ENCODE data around the gene PPP2R3A.
A peak's percentile ranks its signal among the peaks of the same experiment; 100 is the strongest.

PPP2R3A gene

DNA sequence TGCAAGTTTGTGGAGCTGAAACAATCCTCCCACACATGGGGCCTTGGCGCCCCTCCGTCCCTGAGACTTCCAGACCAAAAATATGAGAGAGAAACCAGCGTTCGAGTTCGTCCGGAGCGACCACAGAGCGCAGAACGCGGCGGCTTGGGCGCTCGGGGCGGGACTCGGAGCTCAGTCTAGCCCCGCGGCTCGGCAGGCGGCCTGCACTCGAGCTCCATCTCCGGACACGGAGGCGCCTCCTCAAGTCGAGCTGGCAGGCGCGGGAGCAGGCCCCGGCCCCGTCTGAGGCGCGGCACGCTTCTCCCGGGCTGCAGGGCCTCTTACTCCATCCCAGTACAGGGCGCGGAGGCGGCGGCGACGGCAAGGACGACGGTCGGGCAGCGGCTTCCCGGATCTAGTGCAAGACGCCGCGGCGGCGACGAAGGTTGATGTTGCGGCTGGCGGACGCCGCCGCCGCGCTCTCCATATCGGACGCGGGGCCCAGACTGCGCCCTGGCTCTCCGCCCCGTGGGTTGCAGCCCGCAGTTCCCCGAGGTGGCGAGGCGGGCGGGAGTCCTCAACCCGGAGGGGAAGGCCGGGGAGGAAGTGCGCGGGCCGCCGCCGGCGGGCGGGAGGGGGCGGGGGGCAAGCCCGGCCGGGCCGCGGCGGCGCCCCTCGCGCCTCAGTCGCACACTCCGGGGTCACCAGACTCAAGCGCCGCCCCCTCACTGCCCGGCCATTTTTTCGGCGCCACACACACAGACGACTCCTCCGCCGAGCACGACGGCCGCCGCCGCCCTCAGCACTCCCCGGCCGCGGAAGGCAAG lies 229.9 kb downstream of the PPP2R3A start:
- peak; percentile 56 for DNase-seq (ENCODE audit: low read depth, low spot score)

DNA sequence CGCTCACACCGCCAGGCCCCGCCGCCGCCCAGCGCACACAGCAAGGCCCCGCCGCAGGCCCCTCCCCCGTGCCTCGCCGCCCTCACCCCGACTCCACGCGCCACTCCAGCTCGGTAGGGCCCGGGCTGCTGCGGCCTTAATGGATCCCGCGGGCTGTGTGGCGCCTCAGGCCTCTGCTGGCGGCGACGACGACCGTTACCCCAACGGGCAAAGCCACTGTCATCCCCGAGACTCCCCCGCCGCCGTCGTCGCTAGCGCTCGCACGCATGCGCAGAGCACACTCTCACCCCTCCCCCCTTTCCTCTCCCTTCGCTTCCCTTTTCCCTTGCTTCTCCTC lies 230.5 kb downstream of the PPP2R3A start, which contains the start of gene MSL2:
TSS of gene MSL2 (minus strand) at position 272 of the 337 bp plus-strand sequence. CDS start 1,222 bp downstream, outside the sequence.
- no peak for DNase-seq (ENCODE audit: low read depth, low spot score)

DNA sequence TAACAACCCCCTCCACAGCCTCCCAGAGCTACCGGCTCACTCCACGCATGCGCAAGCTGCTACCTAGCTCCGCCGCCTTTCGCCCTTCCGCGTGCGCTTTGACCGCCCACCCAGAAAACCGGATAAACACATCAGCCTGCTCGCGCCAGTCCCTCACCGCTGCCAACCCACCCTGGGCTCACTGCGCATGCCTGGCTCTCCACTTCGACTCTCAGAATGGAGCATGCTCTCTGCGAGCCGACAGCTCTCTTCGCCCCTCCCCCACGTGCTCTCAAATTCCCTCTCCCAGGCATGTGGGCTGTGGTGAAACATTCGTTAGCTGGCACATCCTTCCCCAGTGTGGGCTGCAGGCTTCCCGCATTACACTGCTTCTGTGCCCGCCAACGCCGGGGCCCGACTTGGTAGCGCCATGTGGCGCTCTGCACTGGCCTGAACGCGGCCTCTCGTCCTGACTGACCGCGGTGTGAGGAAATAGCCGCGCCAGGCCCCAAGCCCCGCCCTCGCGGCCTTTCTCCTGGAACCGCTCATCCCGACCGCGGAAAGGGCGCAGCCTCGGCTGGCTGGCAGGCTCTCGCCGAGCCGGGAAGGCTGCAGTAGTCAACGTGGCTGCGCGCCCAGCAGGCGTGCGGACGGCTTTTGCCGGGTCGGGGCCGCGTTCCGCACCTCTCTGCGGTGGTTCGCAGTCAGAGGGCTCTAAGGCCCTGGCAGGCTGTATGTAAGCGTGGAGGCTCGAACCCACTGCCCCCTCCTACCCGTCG lies 231.1 kb downstream of the PPP2R3A start:
- peak; percentile 99 for DNase-seq (ENCODE audit: low read depth, low spot score)

DNA sequence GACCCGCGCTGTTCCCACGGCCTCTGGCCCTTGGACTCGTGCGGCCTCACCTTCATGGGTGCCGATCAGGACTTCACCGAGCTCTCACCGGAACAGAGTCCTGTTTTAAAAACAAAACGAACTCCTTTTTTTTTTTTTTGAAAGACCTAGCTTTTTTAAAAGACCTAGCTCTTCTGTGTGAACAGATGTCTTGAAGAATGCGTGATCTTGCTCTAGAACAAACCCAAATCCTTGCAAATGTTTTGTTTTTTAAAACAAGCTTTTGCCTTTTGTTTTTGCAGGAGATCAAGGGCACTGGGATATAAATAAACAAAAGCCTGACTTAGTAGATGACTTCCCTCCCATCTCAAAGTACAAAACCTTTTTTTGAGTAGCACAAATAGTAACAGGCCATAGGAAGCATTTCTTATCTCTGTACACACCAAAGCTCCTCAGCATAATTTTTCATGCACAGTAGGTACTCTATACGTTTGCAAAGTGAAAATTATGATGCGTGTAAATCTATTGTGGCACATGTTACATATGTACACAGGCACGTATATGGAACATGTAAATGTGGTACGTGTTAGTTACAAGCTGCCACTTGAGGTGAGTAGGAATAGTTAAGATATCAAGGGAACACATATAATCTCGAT lies 231.7 kb downstream of the PPP2R3A start:
- no peak for DNase-seq (ENCODE audit: low read depth, low spot score)
